ENCODE measurements around the gene AK4.

Gene AK4

DNA sequence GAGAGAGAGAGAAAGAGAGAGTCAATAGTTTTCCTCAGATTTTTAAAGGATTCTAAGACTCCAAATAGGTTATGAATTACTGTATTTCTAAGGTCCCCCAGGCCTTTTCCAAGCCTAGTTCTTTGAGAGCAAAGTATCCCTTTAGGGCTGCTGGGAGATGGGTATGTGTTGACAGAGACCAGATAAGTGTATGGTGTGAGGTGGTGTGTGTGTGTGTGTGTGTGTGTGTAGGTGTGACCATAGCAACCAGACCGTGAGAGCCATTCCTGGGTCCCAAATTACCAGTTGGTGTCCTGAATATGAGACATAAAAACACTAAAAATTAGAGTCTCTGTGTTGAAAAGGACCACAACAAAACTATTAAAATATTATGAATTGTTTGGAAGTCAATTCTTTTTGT lies 119.7 kb downstream of the AK4 start:
- in situ Hi-C loops (cut with HindIII; ENCODE audit: low sequenced_read_pairs), result no loop called here

DNA sequence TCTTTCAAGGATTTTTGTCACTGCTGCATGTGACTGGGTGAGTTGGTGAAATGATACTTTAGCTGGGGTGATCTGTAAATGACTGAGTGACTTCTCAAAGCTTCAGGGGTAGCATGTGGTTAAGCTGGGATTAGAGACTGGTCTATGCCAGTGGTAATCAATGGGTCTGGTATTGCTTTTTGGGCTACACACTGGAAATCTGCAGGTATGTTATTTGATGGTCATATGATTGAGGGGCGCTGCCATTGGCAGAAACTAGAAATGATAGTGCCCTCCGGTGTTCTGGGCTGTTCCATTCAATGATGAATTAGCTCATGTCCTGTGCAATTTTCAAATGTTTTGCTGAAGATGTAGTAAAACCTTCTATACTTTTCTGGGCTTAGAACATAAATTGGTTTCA lies 121.6 kb downstream of the AK4 start:
- in situ Hi-C loops (cut with HindIII; ENCODE audit: low sequenced_read_pairs), result no loop called here

GRCh38 chr1:65276197-65276939 lies 128.4 kb downstream of the AK4 start:
- in situ Hi-C loops (cut with HindIII; ENCODE audit: low sequenced_read_pairs), result no loop called here

GRCh38 chr1:65277605-65278347 lies 129.8 kb downstream of the AK4 start:
- in situ Hi-C loops (cut with HindIII; ENCODE audit: low sequenced_read_pairs), result no loop called here

DNA sequence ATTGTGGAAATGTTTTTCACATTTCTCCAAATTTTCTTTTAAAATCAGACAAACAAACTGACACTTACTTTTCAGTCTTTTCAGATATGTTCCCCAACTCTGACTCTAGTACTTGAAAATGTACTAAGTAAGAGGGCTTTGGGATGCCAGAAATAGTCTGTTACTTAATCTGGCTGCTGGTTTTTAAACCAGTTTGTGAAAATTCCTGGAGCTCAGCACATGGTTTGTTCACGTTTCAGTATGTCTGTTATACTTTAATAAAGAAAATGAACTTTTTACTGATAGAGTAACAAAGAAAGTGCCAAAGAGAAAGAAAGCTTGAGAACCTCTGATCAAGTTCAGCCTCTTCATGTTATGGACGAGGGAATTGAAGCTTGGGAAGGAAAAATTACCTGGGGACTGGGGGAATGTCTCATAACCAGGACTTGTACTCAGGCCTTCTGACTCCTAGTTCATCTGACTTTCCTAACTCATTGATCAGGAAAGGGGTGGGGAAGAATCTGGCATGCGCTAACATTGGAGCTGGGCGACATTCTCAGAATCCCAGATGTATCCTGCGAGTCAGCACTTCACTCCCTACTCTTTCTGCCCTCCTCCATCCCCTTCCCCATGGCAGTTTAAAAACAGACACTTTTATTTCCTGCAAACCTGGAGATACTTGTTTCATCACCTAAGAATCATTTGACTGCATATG lies 130.5 kb downstream of the AK4 start:
- in situ Hi-C loops (cut with HindIII; ENCODE audit: low sequenced_read_pairs), result no loop called here

DNA sequence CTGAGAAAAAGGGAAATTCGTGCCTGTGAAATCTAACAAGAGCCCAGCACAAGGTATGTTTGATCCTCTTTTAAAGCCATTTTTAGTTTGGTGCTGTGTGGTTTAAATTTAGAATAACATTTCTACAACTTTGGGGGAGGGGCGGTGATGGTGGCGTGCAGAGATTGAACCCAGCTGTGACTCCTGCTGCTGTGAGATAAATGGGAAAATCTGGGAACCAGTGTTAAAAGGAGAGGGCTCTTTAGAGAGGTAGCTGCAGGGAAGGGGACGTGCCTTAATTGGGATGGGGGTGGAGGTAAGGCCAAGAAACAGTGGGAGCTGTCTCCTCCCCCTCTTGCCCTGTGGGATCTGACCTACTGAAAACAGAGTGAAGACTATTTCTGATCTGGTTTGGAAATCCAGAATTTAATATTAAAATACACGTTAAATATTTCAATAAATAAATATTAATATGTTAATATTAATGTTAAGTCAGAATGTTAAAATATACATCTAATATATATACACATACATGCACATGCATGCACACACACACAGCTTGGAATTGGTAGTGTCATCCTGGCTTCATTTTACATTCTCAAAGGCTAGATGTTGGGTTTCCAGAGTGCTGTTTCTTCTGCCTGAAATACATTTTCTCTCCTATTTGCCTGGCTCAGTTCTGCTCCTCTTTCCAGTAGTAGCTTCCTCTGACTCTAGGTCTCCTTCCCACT lies 131.2 kb downstream of the AK4 start:
- in situ Hi-C loops (cut with HindIII; ENCODE audit: low sequenced_read_pairs), result no loop called here

Data from endothelial cell of hepatic sinusoid (primary cell).